Measurements from ENCODE around the gene CBX1. TPM values are rescaled to one million over a fixed set of nuclear protein-coding genes. Genes with fewer than 3 reads are reported as not detected.
"Not testable (repeated sequence)": the region's sequence is repeated elsewhere in the genome, so short reads cannot be mapped to it uniquely, and the experiment has no call there.

Gene CBX1
- total RNA-seq, 2 experiments from 2014 or later = 63.6 to 64.8 TPM

DNA sequence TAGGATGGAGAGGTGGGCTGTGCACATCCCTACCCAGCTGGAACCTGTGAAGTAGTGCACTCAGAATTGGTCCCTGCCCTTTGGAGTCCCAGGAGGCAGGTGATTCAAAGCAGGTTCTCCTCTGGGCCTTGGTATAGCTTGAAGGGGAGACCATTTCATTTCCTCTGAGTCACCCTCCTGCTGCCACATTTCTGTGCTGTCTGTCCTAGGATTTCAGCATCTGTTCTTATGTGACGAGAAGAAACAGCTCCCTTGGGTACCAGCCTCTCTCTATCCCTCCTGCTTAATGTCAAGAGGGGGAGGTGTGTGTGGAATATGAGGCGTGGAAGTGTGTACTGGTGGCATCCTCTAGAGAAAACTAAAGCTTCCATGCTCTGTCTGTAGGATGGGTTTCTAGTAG, 58.1 kb downstream of the CBX1 start:
- ChIA-PET CTCF (interaction anchor here (0.5 to 2.4 kb wide), 6 partner anchors 8 to 164 kb away, joined by 3 to 10 read pairs (median 7); no protein-coding TSS in a partner anchor), POLR2A (no interaction called here)
- H3K27ac Mint-ChIP-seq = no peak overlapping the region
- H3K27me3 Mint-ChIP-seq = peaks cover 11% of the 10 kb centered on the region
- no peak overlapping the region for H3K4me3 Mint-ChIP-seq
- H3K36me3 Mint-ChIP-seq (ENCODE audit: low read depth) = no peaks in the 10 kb centered on the region
- DNase-seq = no peak
- H3K4me1 Mint-ChIP-seq = peaks cover 27% of the 10 kb centered on the region
- H3K9me3 Mint-ChIP-seq = no peaks in the 10 kb centered on the region

GRCh38 chr17:48038687-48039086, 62.6 kb downstream of the CBX1 start:
- ChIA-PET POLR2A (no interaction called here), CTCF (interaction anchor here (0.9 to 1.1 kb wide), 2 partner anchors 9 to 14 kb away, joined by 3 read pairs; partner anchors contain the start of gene NFE2L1)
- peaks cover 27% of the 10 kb centered on the region for H3K27me3 Mint-ChIP-seq
- H3K9me3 Mint-ChIP-seq = no peaks in the 10 kb centered on the region
- peaks cover 23% of the 10 kb centered on the region for H3K4me1 Mint-ChIP-seq
- H3K4me3 Mint-ChIP-seq = no peak overlapping the region
- no peak overlapping the region for H3K27ac Mint-ChIP-seq
- DNase-seq = no peak
- no peaks in the 10 kb centered on the region for H3K36me3 Mint-ChIP-seq (ENCODE audit: low read depth)

DNA sequence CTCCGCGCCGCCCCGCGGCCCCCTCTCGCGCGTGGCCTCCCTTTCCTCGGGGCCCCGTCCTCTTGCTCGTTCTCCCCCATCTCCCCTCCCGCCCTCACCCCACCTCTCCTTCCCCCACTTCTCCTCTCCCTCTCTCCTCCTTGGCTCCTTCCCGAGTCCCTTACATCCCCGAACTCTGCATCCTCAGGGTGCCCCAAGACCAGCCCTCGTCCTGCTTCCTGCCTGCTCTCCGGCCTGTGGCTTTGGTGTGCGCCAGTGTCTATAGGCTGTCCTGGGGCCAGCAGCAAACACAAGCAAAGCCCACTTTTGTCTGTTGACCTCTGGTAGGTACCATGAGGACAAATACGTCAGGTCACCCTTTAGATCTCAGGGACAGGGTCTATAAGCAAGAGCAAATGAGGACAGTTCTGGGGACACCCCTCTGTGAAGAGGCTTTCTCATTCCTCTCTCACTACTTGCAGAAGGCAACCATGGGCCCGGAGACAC, 63.4 kb downstream of the CBX1 start:
- H3K9me3 Mint-ChIP-seq = no peaks in the 10 kb centered on the region
- DNase-seq = no peak
- peak overlapping the region; percentile 73 for H3K4me3 Mint-ChIP-seq
- H3K27ac Mint-ChIP-seq = peak overlapping the region; percentile 61
- H3K36me3 Mint-ChIP-seq (ENCODE audit: low read depth) = no peaks in the 10 kb centered on the region
- H3K27me3 Mint-ChIP-seq = peaks cover 35% of the 10 kb centered on the region
- H3K4me1 Mint-ChIP-seq = peaks cover 20% of the 10 kb centered on the region
- POLR2A ChIA-PET = no interaction called here
- CTCF ChIA-PET = interaction anchor here (0.6 to 0.9 kb wide), 2 partner anchors 10 to 95 kb away, joined by 3 read pairs; partner anchors contain the start of gene NFE2L1

DNA sequence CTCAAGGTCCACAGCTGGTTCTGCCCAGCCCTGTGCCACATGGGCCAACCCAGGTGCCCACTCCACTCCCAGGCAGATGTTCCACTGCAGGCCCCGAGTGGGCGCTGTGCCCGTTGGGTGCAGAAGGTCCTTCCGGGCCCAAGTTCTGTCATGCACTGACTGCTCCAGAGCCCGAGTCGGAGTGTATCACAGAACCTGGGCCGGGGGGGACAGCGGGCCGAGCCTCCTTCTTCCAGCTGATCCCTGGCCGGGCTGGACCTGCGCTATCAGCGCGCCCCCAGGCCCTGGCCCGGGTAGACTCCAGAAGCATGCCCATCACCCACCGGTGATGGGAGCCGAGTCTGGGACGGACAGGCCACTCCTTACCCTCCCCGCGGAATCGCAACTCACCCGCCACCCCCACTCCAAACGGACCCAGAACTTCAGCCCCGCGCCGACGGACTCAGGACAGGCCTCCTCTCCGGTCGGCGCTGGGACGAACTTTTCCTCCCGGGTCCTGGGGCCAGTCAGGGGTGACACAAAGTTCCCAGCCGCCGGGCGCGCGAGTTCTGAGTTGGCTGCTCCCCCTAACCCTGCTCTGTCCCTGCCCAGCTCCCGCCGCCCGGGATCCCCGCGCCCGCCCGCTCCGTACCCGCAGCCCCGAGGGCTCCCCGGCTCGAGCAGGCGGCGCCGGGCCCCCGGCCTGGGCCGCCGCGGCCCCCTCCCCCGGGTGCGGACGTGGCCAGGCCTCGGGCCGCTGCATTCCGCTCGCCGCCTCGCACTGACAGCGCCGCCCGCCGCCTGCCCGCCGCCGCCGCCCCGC, 64.0 kb downstream of the CBX1 start, which contains the start of gene COPZ2:
Gene COPZ2, minus strand, starts transcription at position 762 of the 802 bp plus-strand sequence. Its CDS starts 20 bp downstream, at position 742.
- CTCF ChIA-PET = interaction anchor here (0.6 to 3.7 kb wide), 14 partner anchors 10 to 556 kb away, joined by 3 to 23 read pairs (median 3); partner anchors contain the start of gene NFE2L1
- Mint-ChIP-seq H3K27ac (peak within 1 kb of the TSS; percentile 61), H3K9me3 (no peaks in the 10 kb centered on the region), H3K27me3 (peaks cover 41% of the 10 kb centered on the region), H3K4me1 (peaks cover 20% of the 10 kb centered on the region), H3K4me3 (peak within 1 kb of the TSS; percentile 73), H3K36me3 (ENCODE audit: low read depth) (no peaks in the 10 kb centered on the region)
- POLR2A ChIA-PET = no interaction called here
- peak; percentile 68 for DNase-seq

DNA sequence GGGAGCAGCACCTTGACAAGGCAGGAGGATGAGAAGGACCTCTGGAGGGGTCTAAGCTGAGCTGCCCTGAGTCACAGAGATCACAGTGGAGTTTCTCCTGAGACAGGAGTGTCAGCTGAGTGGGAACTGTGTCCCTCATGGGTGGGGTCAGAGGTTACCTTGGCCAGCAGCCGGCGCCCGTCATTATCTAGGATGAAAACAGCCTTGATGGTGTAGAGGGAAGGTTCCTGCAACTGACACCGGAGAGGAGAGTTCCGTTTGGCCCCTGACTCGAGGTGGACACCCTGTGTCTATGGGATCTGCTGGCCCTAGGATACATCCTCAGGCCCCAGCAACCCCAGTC, 64.6 kb downstream of the CBX1 start:
- ChIA-PET POLR2A (no interaction called here), CTCF (interaction anchor here (0.7 to 3.7 kb wide), 13 partner anchors 10 to 556 kb away, joined by 3 to 23 read pairs (median 3); partner anchors contain the start of gene NFE2L1)
- Mint-ChIP-seq H3K4me1 (peaks cover 18% of the 10 kb centered on the region), H3K4me3 (peak overlapping the region; percentile 70), H3K27ac (no peak overlapping the region), H3K27me3 (peaks cover 44% of the 10 kb centered on the region), H3K9me3 (no peaks in the 10 kb centered on the region), H3K36me3 (ENCODE audit: low read depth) (no peaks in the 10 kb centered on the region)
- DNase-seq = no peak

DNA sequence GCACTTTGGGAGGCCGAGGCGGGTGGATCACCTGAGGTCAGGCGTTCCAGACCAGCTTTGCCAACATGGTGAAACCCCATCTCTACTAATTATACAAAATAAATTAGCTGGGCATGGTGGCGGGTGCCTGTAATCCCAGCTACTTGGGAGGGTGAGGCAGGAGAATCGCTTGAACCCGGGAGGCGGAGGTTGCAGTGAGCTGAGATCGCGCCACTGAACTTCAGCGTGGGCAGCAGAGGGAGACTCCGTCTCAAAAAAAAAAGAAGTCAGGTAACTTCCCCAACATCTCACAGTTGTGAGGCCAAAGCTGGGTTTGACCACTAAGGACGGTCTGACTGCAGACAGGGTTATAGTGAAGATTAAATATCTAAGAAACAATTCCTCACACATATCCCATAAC, 66.5 kb downstream of the CBX1 start:
- H3K27ac Mint-ChIP-seq; H3K4me3 Mint-ChIP-seq; H3K36me3 Mint-ChIP-seq (ENCODE audit: low read depth); DNase-seq; H3K9me3 Mint-ChIP-seq; POLR2A ChIA-PET: not testable (repeated sequence)
- H3K27me3 Mint-ChIP-seq = peaks cover 51% of the 10 kb centered on the region
- H3K4me1 Mint-ChIP-seq = peaks cover 17% of the 10 kb centered on the region
- CTCF ChIA-PET = interaction anchor here (1.1 to 3.7 kb wide), 4 partner anchors 8 to 45 kb away, joined by 3 to 23 read pairs (median 8); partner anchors contain the start of gene NFE2L1

DNA sequence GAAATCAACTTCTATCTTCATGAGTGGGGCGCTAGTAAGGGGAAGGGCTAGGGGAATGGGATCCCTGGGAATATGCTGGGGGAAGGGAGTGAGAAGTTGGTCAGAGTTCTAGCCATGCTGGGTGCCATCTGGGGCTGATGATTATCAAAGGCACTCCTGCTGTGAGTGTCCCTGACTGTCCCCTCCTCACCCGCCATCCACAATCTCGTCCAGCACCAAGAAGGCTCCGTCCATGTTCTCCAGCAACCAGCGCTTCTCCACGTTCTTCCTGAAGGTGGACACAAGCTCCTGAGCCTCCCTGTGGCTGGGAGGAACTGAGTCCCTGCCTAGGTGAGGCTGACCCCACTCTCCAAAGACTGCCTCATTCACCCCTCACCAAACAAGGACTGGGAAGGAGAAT, 69.3 kb downstream of the CBX1 start:
- Mint-ChIP-seq H3K27ac (no peak overlapping the region), H3K27me3 (peaks cover 36% of the 10 kb centered on the region), H3K4me1 (peaks cover 4% of the 10 kb centered on the region), H3K9me3 (no peaks in the 10 kb centered on the region), H3K4me3 (no peak overlapping the region), H3K36me3 (ENCODE audit: low read depth) (no peaks in the 10 kb centered on the region)
- ChIA-PET POLR2A (no interaction called here), CTCF (interaction anchor here (0.6 to 0.7 kb wide), 2 partner anchors 22 to 357 kb away, joined by 3 to 4 read pairs; no protein-coding TSS in a partner anchor)
- no peak for DNase-seq

DNA sequence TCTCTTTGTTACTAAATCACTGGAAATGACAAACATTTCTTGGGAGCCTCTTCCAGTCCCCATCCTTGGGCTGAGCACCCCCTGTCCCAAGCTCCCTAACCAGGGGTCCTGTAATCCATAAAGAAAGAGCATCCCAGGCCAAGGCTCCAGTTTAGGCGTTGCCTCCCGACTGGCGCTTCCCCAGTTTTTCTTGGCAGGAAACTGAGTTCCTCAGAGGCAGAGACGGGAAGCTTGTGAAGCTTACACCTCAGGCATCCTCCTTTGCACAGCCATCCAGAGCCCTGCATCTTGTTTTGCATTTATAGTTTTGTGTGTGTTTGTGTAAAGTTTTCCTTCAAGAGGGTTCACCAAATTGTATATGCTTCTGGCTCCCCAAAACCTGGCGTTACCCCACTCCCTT, 70.7 kb downstream of the CBX1 start:
- ChIA-PET CTCF (interaction anchor here (0.9 to 3.3 kb wide), 6 partner anchors 11 to 588 kb away, joined by 3 to 10 read pairs (median 4); no protein-coding TSS in a partner anchor), POLR2A (no interaction called here)
- no peak for DNase-seq
- Mint-ChIP-seq H3K4me3 (no peak overlapping the region), H3K27me3 (peaks cover 29% of the 10 kb centered on the region), H3K27ac (no peak overlapping the region), H3K36me3 (ENCODE audit: low read depth) (no peaks in the 10 kb centered on the region), H3K4me1 (peaks cover 12% of the 10 kb centered on the region), H3K9me3 (no peaks in the 10 kb centered on the region)

DNA sequence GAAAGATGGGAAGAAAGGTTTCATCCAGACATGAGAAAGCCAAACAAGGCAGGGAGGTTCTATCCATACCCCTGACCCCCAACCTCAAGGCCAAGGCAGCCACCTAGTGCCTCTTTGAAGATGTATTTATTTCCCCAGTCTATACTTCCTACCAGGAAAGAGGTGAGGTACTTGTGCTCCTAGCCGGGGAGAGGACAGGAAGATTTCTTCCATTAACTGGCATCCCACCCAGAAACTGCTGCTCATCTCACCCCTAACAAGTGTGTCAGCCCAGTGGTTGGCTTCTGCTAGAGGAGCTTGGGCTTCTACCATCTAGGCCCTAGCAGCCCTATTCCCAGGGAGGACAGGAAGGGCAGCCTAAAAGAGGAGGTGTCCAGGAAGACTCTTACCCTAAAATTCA, 72.5 kb downstream of the CBX1 start:
- Mint-ChIP-seq H3K4me3 (no peak overlapping the region), H3K9me3 (no peaks in the 10 kb centered on the region), H3K27ac (no peak overlapping the region), H3K4me1 (peaks cover 26% of the 10 kb centered on the region), H3K27me3 (peaks cover 28% of the 10 kb centered on the region), H3K36me3 (ENCODE audit: low read depth) (no peaks in the 10 kb centered on the region)
- POLR2A ChIA-PET = no interaction called here
- no peak for DNase-seq
- CTCF ChIA-PET = interaction anchor here (0.6 to 4.2 kb wide), 6 partner anchors 7 to 49 kb away, joined by 3 to 55 read pairs (median 7); partner anchors contain the start of gene COPZ2

- no peak overlapping the region for H3K4me3 Mint-ChIP-seq
- no peak overlapping the region for H3K27ac Mint-ChIP-seq
- peaks cover 34% of the 10 kb centered on the region for H3K4me1 Mint-ChIP-seq
- H3K27me3 Mint-ChIP-seq = peaks cover 20% of the 10 kb centered on the region
- POLR2A ChIA-PET = no interaction called here
- CTCF ChIA-PET = interaction anchor here (0.6 to 4.2 kb wide), 12 partner anchors 8 to 574 kb away, joined by 3 to 55 read pairs (median 6); partner anchors contain the start of genes CDK5RAP3, COPZ2, HOXB5 and NFE2L1
- no peak for DNase-seq
- H3K9me3 Mint-ChIP-seq = no peaks in the 10 kb centered on the region
- H3K36me3 Mint-ChIP-seq (ENCODE audit: low read depth) = no peaks in the 10 kb centered on the region
Measured at GRCh38 chr17:48027322-48027981, 73.8 kb downstream of the CBX1 start.

GRCh38 chr17:48026502-48027321, 74.6 kb downstream of the CBX1 start:
- Mint-ChIP-seq H3K27ac (no peak overlapping the region), H3K4me1 (peaks cover 37% of the 10 kb centered on the region), H3K4me3 (no peak overlapping the region), H3K9me3 (no peaks in the 10 kb centered on the region), H3K27me3 (peaks cover 20% of the 10 kb centered on the region), H3K36me3 (ENCODE audit: low read depth) (no peaks in the 10 kb centered on the region)
- DNase-seq = peak; percentile 79
- ChIA-PET CTCF (interaction anchor here (0.6 to 4.2 kb wide), 18 partner anchors 9 to 592 kb away, joined by 3 to 55 read pairs (median 4); partner anchors contain the start of genes CDK5RAP3, COPZ2, HOXB5 and NFE2L1), POLR2A (interaction anchor here (0.5 to 0.6 kb wide), 2 partner anchors 10 to 23 kb away, joined by 3 to 4 read pairs; no protein-coding TSS in a partner anchor)

All from activated CD4-positive, alpha-beta T cell treated with anti-CD3 and anti-CD28 coated beads, Interleukin-2, amount 10 ng/mL, durations not matched to agents 7 days and 5 days (primary cell).